Gastroesophageal sphincter (tissue), 4 donors: Measurements from ENCODE around the gene MCTP1. TPM values are rescaled to one million over a fixed set of nuclear protein-coding genes. Genes with fewer than 3 reads are reported as not detected.

Source experiments
- ATAC-seq: fragments of 150-250 bp; one replicate; pipeline ENCODE4 v1.9.1; 2016; ENCODE audit warnings: mild to moderate bottlenecking, moderate library complexity
- H3K27ac ChIP-seq, 4 donors: fragments of 200-600 bp; sonication (generic) in 3 of 4; 1 replicate in 3 of 4; 2 replicates in 1 of 4; pipeline ENCODE4 v1.5.1; 2016 to 2019
- H3K27me3 ChIP-seq: fragments of 200-600 bp; sonication (generic); one replicate; pipeline ENCODE4 v1.5.1; 2019
- H3K36me3 ChIP-seq, 2 donors: fragments of 200-600 bp; sonication (generic); one replicate each; pipeline ENCODE4 v1.5.1; 2019; ENCODE audit warnings: control low read depth in 1 of 2
- H3K4me1 ChIP-seq, 3 donors: fragments of 200-600 bp; sonication (generic); 1 replicate in 2 of 3; 2 replicates in 1 of 3; pipeline ENCODE4 v1.5.1; 2016 to 2019; ENCODE audit warnings: control low read depth in 2 of 3
- H3K4me3 ChIP-seq, 2 donors: fragments of 200-600 bp; sonication (generic); one replicate each; pipeline ENCODE4 v1.5.1; 2019; ENCODE audit warnings: mild to moderate bottlenecking in 1 of 2, moderate library complexity in 1 of 2
- H3K9me3 ChIP-seq, 3 donors: fragments of 200-600 bp; sonication (generic); one replicate each; pipeline ENCODE4 v1.5.1; 2017 to 2019; ENCODE audit warnings: control low read depth in 2 of 3
- EP300 ChIP-seq: sonication (generic); formaldehyde crosslinking; IDR thresholded peaks from one replicate; pipeline ENCODE4 v1.6.1; 2017; ENCODE audit warnings: antibody characterized with exemption, mild to moderate bottlenecking
- POLR2A ChIP-seq, 2 donors: fragments of 450-650 bp; IDR thresholded peaks; one replicate each; pipeline ENCODE4 v1.6.1; 2017; ENCODE audit warnings: antibody characterized with exemption in 2 of 2, mild to moderate bottlenecking in 2 of 2, moderate library complexity in 1 of 2
- POLR2AphosphoS5 ChIP-seq: sonication (generic); formaldehyde crosslinking; IDR thresholded peaks from one replicate; pipeline ENCODE4 v1.6.1; 2017; ENCODE audit warnings: antibody characterized with exemption
- WGBS, 2 donors: methylation state at CpG; one replicate each; pipeline ENCODE4 v1.1.5; 2018; ENCODE audit warnings: low coverage in 1 of 2; 5-methylcytosine and 5-hydroxymethylcytosine counted together
- total RNA-seq, 4 donors: library from RNA; depleted of rRNA; stranded (reverse); fragments of >200 nt; gene quantifications; one replicate each; pipeline ENCODE4 v1.1.0, GENCODE V29; 2016
- TF ChIP-seq, protein P1 (sequence below), 4 experiments: fragments of 200-600 bp in 2 of 4; fragments of 450-650 bp in 2 of 4; sonication (generic) in 1 of 4; IDR thresholded peaks; one replicate each; pipeline ENCODE4 v1.5.1; 2017 to 2019; ENCODE audit warnings: antibody characterized with exemption in 4 of 4, mild to moderate bottlenecking in 2 of 4, moderate library complexity in 2 of 4

MCTP1 gene
- total RNA-seq, 4 donors from 2014 or later: 13.5 to 57.6 (median 21.9) TPM

DNA sequence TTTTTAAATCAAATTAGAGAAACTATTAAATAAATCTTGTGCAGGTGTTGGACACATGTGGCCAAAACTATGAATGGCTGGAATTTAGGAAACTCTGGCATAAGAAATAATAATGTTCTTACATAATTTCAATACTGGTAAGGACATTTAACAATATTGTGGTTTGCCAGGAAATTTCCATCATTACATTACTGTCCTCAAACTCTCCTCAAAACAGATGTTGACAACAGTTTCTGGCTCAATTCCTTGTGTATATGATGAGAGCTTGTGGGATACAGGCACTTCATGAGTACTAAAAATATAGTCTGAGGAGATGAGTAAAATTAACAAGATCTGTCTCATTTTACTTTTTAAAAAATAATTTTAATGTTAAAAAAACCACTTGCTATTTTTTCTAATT, 27.9 kb downstream of the MCTP1 start:
- Histone ChIP-seq H3K27me3 (no peaks in the 10 kb centered on the region), H3K4me3 (no peak overlapping the region), H3K27ac (no peak overlapping the region), H3K4me1 (no peaks in the 10 kb centered on the region), H3K36me3 (no peaks in the 10 kb centered on the region), H3K9me3 (no peaks in the 10 kb centered on the region)
- no peak for ATAC-seq
- no peak for TF ChIP-seq EP300

DNA sequence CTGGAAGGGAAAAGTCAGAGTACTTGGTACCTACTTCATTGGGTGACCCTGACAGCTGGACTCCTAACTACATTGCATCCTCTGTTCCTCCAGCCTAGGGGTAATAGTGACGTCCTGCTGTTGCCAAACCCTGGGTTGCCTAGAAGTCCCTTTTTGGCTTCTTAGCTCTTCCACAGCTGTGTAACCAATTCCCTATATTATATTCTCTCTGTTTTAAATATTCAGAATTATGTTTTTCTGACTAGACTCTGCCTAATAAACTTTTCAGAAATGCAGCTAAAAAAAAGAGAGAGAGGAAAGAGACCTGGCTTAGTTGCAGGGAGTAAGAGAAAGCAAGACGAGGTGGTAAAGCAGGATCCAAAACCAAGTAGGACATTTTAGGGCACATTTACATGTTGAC, 28.4 kb downstream of the MCTP1 start:
- no peak for ATAC-seq
- Histone ChIP-seq H3K27ac (no peak overlapping the region), H3K9me3 (no peaks in the 10 kb centered on the region), H3K4me1 (no peaks in the 10 kb centered on the region), H3K36me3 (no peaks in the 10 kb centered on the region), H3K4me3 (no peak overlapping the region), H3K27me3 (no peaks in the 10 kb centered on the region)
- 56 to 57% methylated on average over 1 to 2 of the region's 2 CpGs for WGBS, 2 donors
- no peak for TF ChIP-seq EP300
- TF ChIP-seq POLR2AphosphoS5: no peak

DNA sequence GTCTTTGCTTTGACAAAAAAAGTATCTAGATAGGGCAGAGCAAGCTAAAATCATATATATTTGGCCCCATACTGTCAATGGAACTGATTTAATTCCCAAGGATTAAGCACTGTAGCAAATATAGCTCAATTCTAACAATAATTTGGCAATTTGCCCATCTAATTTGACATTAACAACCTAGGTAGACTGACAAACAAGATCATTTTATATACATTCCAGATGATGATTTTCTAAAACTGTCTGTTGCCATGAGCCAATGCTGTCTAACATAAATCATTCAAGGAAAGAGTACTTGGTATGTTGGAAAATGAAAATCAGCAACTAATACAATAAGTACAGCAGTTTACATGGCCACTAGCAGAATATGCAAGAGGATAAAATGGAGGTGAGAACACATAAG, 32.1 kb downstream of the MCTP1 start:
- Histone ChIP-seq H3K27me3 (no peaks in the 10 kb centered on the region), H3K4me3 (no peak overlapping the region), H3K36me3 (no peaks in the 10 kb centered on the region), H3K27ac (no peak overlapping the region), H3K9me3 (no peaks in the 10 kb centered on the region), H3K4me1 (no peaks in the 10 kb centered on the region)
- ATAC-seq: no peak
- no peak for TF ChIP-seq POLR2A (IDR thresholded peaks at IDR 0.05)
- no peak for TF ChIP-seq POLR2AphosphoS5
- TF ChIP-seq, protein P1, sequence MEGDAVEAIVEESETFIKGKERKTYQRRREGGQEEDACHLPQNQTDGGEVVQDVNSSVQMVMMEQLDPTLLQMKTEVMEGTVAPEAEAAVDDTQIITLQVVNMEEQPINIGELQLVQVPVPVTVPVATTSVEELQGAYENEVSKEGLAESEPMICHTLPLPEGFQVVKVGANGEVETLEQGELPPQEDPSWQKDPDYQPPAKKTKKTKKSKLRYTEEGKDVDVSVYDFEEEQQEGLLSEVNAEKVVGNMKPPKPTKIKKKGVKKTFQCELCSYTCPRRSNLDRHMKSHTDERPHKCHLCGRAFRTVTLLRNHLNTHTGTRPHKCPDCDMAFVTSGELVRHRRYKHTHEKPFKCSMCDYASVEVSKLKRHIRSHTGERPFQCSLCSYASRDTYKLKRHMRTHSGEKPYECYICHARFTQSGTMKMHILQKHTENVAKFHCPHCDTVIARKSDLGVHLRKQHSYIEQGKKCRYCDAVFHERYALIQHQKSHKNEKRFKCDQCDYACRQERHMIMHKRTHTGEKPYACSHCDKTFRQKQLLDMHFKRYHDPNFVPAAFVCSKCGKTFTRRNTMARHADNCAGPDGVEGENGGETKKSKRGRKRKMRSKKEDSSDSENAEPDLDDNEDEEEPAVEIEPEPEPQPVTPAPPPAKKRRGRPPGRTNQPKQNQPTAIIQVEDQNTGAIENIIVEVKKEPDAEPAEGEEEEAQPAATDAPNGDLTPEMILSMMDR (IDR thresholded peaks at IDR 0.05): no peak
- TF ChIP-seq EP300: no peak

DNA sequence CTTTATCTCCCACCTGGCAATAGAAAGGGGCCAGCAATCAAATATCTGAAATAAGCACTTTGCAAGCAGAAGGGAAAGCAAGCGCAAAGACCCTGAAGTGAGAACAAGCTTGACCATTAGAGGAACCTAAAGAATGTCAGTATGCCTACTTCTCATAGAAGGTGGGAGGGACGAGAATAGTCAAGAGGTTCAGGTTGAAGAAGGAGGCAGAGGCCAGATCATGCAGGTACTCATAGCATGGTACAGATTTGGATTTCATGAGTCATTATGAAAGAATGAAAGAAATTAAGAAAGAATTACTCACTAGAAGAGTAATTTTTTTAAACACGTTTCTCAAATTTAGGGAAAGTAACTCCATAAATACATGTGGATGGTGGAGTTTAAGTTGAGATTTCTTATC, 33.7 kb downstream of the MCTP1 start:
- Histone ChIP-seq H3K27me3 (no peaks in the 10 kb centered on the region), H3K4me3 (no peak overlapping the region), H3K9me3 (no peaks in the 10 kb centered on the region), H3K36me3 (no peaks in the 10 kb centered on the region), H3K27ac (no peak overlapping the region), H3K4me1 (no peaks in the 10 kb centered on the region)
- no peak for TF ChIP-seq POLR2AphosphoS5
- TF ChIP-seq EP300: no peak
- TF ChIP-seq, protein P1 (IDR thresholded peaks at IDR 0.05): no peak
- TF ChIP-seq POLR2A (IDR thresholded peaks at IDR 0.05): no peak
- 75 to 81% methylated on average over 3 of the region's 3 CpGs for WGBS, 2 donors
- ATAC-seq: no peak

DNA sequence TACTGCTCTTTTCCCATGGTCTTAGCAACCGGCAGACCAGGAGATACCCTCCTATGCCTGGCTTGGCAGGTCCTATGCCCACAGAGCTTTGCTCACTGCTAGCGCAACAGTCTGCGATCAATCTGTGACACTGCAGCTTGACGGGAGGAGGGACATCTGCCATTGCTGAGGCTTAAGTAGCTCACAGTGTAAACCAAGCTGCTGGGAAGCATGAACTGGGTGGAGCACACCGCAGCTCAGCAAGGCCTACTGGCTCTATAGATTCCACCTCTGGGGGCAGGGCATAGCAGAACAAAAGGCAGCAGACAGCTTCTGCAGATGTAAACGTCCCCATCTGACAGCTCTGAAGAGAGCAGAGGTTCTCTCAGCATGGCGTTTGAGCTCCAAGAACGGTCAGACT, 40.4 kb downstream of the MCTP1 start:
- Histone ChIP-seq H3K36me3 (no peaks in the 10 kb centered on the region), H3K27ac (no peak overlapping the region), H3K4me1 (no peaks in the 10 kb centered on the region), H3K4me3 (no peak overlapping the region), H3K27me3 (no peaks in the 10 kb centered on the region), H3K9me3 (peaks cover 0 to 6% (median 0%) of the 10 kb centered on the region in 3 donors)
- no CpG with 5 or more reads among the region's 8 CpGs for WGBS, 2 donors
- TF ChIP-seq, protein P1 (IDR thresholded peaks at IDR 0.05): no peak
- no peak for TF ChIP-seq POLR2AphosphoS5
- no peak for TF ChIP-seq EP300
- TF ChIP-seq POLR2A (IDR thresholded peaks at IDR 0.05): no peak
- ATAC-seq: no peak

DNA sequence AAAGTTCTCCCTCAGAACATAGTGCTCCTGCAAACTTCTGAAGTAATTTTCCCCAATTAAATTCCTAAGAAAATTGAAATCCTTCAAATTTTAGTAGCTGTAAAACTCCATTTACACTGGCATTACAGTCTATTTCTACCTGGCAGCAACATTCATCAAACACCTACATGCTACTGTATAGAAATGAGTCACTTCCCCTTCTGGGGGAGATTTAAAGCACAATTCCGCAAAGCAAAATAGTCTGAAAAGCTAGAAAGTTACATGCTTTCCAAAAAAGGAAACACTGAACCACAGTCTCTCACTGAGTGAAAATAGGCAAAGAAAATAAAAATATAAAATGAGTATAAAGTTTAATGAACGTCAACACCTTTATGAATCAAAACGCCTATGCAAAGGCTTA, 43.3 kb downstream of the MCTP1 start:
- 60 to 83% methylated on average over 3 of the region's 3 CpGs for WGBS, 2 donors
- no peaks in the 10 kb centered on the region for H3K36me3 ChIP-seq
- no peaks in the 10 kb centered on the region for H3K27me3 ChIP-seq
- H3K27ac ChIP-seq: no peak overlapping the region
- H3K9me3 ChIP-seq: peaks cover 0 to 6% (median 0%) of the 10 kb centered on the region in 3 donors
- TF ChIP-seq EP300 (no peak), POLR2A (IDR thresholded peaks at IDR 0.05) (no peak), POLR2AphosphoS5 (no peak)
- TF ChIP-seq, protein P1 (IDR thresholded peaks at IDR 0.05): no peak
- no peak overlapping the region for H3K4me3 ChIP-seq
- ATAC-seq: no peak
- H3K4me1 ChIP-seq: no peaks in the 10 kb centered on the region
